K562 (cell line): ENCODE results near the gene LMBR1L. TPM values are rescaled to one million over a fixed set of nuclear protein-coding genes. Genes with fewer than 3 reads are reported as not detected.

Experiments
- ATAC-seq: fragments of 200-7000 bp; cut with Tn5 transposase; 3 replicates; pipeline ENCODE4 v1.9.1; 2020; ENCODE audit warnings: moderate library complexity
- BruUV-seq: library from RNA; stranded (reverse); fragments of 400-500 nt; replicated peaks from 2 replicates; lab custom pipeline; 2021; lab: Mats Ljungman, UMichigan
- CTCF ChIA-PET: fragments of 300-600 bp; formaldehyde crosslinking; extraction: SDS; loops from one replicate; lab custom pipeline; 2021; ENCODE audit warnings: low intra/inter-chr PET ratio; lab: Yijun Ruan, JAX
- POLR2A ChIA-PET: fragments of 300-600, 350-650 bp; sonication (Branson Sonifier 250); formaldehyde crosslinking; extraction: SDS; loops from one replicate; lab custom pipeline; 2021; ENCODE audit warnings: antibody characterized with exemption, inconsistent platforms; lab: Yijun Ruan, JAX
- DNase-seq, 4 experiments: peaks; one replicate each; pipeline versions ENCODE4 v3.0.0 to v3.0.0-alpha.2; 2011 to 2018; ENCODE audit warnings: low spot score in 3 of 4, mixed read lengths in 3 of 4; ENCODE audit errors: extremely low read depth in 1 of 4
- FAIRE-seq: peaks from 2 replicates; lab custom pipeline; 2011; peaks lifted over from hg19 to GRCh38; lab: Jason Lieb, UNC
- H2AFZ ChIP-seq: 2 replicates; pipeline ENCODE4 v1.6.0; 2011; ENCODE audit warnings: low read depth, low read length, control low read depth, inconsistent platforms
- H3K27ac ChIP-seq: fragments of 200-600 bp; 3 replicates; pipeline ENCODE4 v1.8.0; 2011; ENCODE audit warnings: low read depth, mild to moderate bottlenecking, control low read depth, inconsistent platforms, low read length, moderate library complexity, mixed read lengths; ENCODE audit errors: extremely low read depth
- H3K27me3 ChIP-seq, 2 experiments: fragments of 300-600 bp in 1 of 2; 2 replicates in 1 of 2; 3 replicates in 1 of 2; pipeline versions ENCODE4 v1.6.0 to v1.8.0; 2011; ENCODE audit warnings: inconsistent platforms in 2 of 2, low read length in 2 of 2, mild to moderate bottlenecking in 1 of 2, mixed read lengths in 1 of 2, moderate library complexity in 1 of 2; ENCODE audit not compliant: control insufficient read depth in 2 of 2, insufficient read depth in 2 of 2
- H3K36me3 ChIP-seq: fragments of 300-600 bp; 3 replicates; pipeline ENCODE4 v1.8.0; 2011; ENCODE audit warnings: mild to moderate bottlenecking, low read length, inconsistent platforms; ENCODE audit not compliant: control insufficient read depth, insufficient read depth
- H3K4me1 ChIP-seq, 2 experiments: fragments of 200-600 bp in 1 of 2; replicated peaks in 1 of 2; 2 replicates in 1 of 2; 3 replicates in 1 of 2; pipeline versions ENCODE4 v1.5.1 to v1.8.0; 2011; ENCODE audit warnings: inconsistent platforms in 2 of 2, low read length in 2 of 2, mild to moderate bottlenecking in 1 of 2, mixed read lengths in 1 of 2, moderate library complexity in 1 of 2; ENCODE audit not compliant: control insufficient read depth in 2 of 2, insufficient read depth in 2 of 2
- H3K4me2 ChIP-seq: 2 replicates; pipeline ENCODE4 v1.6.1; 2011; ENCODE audit warnings: low read length, control low read depth, inconsistent platforms, mixed read lengths; ENCODE audit not compliant: insufficient read depth
- H3K4me3 ChIP-seq: fragments of 200-600 bp; sonication (generic), shearing (Covaris generic); 2 replicates; pipeline ENCODE4 v1.5.1; 2016; ENCODE audit warnings: control low read depth, inconsistent platforms
- H3K79me2 ChIP-seq: fragments of 200-600 bp; 3 replicates; pipeline ENCODE4 v1.8.0; 2011; ENCODE audit warnings: low read length, inconsistent platforms; ENCODE audit not compliant: control insufficient read depth, insufficient read depth
- H3K9ac ChIP-seq, 2 experiments: 2 replicates each; pipeline versions ENCODE4 v1.6.0 to v1.6.1; 2011; ENCODE audit warnings: low read depth in 2 of 2, low read length in 2 of 2, control low read depth in 1 of 2, inconsistent platforms in 1 of 2, mild to moderate bottlenecking in 1 of 2, mixed read lengths in 1 of 2; ENCODE audit not compliant: insufficient read depth in 1 of 2
- H3K9me1 ChIP-seq: one replicate; pipeline ENCODE4 v1.6.0; 2011; ENCODE audit warnings: inconsistent platforms, mild to moderate bottlenecking, low read length, moderate library complexity; ENCODE audit not compliant: control insufficient read depth, insufficient read depth
- H3K9me3 ChIP-seq: replicated peaks from 2 replicates; pipeline ENCODE4 v1.5.1; 2011; ENCODE audit warnings: low read depth, low read length, inconsistent platforms; ENCODE audit not compliant: control insufficient read depth, insufficient read depth
- H4K20me1 ChIP-seq: replicated peaks from 2 replicates; pipeline ENCODE4 v1.6.1; 2011; ENCODE audit warnings: low read length, inconsistent platforms, mixed read lengths; ENCODE audit not compliant: control insufficient read depth, insufficient read depth
- ARID1B ChIP-seq: fragments of 450-650 bp; IDR thresholded peaks from 2 replicates; pipeline ENCODE4 v1.6.1; 2016; ENCODE audit warnings: antibody characterized with exemption, mild to moderate bottlenecking, inconsistent platforms
- ATF1 ChIP-seq, 2 experiments: fragments of 450-650 bp in 1 of 2; IDR thresholded peaks; 2 replicates each; pipeline ENCODE4 v1.6.1; 2016; ENCODE audit warnings: missing compliant biosample characterization in 1 of 2, missing genetic modification characterization in 1 of 2
- CBX5 ChIP-seq: IDR thresholded peaks from 2 replicates; pipeline ENCODE4 v1.6.1; 2014; ENCODE audit warnings: low read depth, borderline replicate concordance
- E2F3 ChIP-seq: fragments of 250-450 bp; sonication (Bioruptor Pico); IDR thresholded peaks from 2 replicates; pipeline ENCODE4 v1.4.0; 2020; ENCODE audit warnings: mild to moderate bottlenecking
- EP300 ChIP-seq: IDR thresholded peaks from 2 replicates; pipeline ENCODE4 v1.6.1; 2012; ENCODE audit warnings: low read length, improper control_type of control experiment
- ETS2 ChIP-seq: IDR thresholded peaks from 2 replicates; pipeline ENCODE4 v1.6.1; 2016; ENCODE audit warnings: borderline replicate concordance, missing genetic modification characterization, mild to moderate bottlenecking, moderate library complexity, missing compliant biosample characterization; ENCODE audit not compliant: poor library complexity, severe bottlenecking
- FOXP4 ChIP-seq: sonication (generic); formaldehyde crosslinking; IDR thresholded peaks from 2 replicates; pipeline ENCODE4 v1.8.0; 2022; ENCODE audit warnings: mild to moderate bottlenecking, missing genetic modification reagents, borderline replicate concordance
- HCFC1 ChIP-seq: IDR thresholded peaks from 2 replicates; pipeline ENCODE4 v1.6.1; 2012; ENCODE audit warnings: low read depth, low read length, improper control_type of control experiment
- HMGN3 ChIP-seq: IDR thresholded peaks from 2 replicates; pipeline ENCODE4 v1.6.1; 2011; ENCODE audit warnings: borderline replicate concordance, low read depth, mild to moderate bottlenecking, mixed read lengths, low read length; ENCODE audit not compliant: insufficient read length; ENCODE audit errors: extremely low read depth
- HOXB6 ChIP-seq: fragments of 250-450 bp; sonication (Bioruptor Pico); IDR thresholded peaks from 2 replicates; pipeline ENCODE4 v1.5.1; 2022; ENCODE audit warnings: mild to moderate bottlenecking, borderline replicate concordance
- MTA1 ChIP-seq: fragments of 450-650 bp; IDR thresholded peaks from 2 replicates; pipeline ENCODE4 v1.6.1; 2017; ENCODE audit warnings: borderline replicate concordance
- MYBL2 ChIP-seq, 2 experiments: fragments of 450-650 bp in 1 of 2; sonication (generic) in 1 of 2; formaldehyde crosslinking in 1 of 2; IDR thresholded peaks; 2 replicates each; pipeline versions ENCODE4 v1.6.1 to v1.8.1; 2017 to 2022; ENCODE audit warnings: borderline replicate concordance in 1 of 2, inconsistent platforms in 1 of 2, low read depth in 1 of 2, mild to moderate bottlenecking in 1 of 2, missing genetic modification reagents in 1 of 2, moderate library complexity in 1 of 2
- POLR2A ChIP-seq: fragments of 450-650 bp; conservative IDR thresholded peaks from 2 replicates; pipeline ENCODE4 v1.6.1; 2016
- PTTG1 ChIP-seq: fragments of 450-650 bp; IDR thresholded peaks from 2 replicates; pipeline ENCODE4 v1.6.1; 2016; ENCODE audit warnings: low read depth, mild to moderate bottlenecking, missing genetic modification characterization, missing compliant biosample characterization
- RBM39 ChIP-seq: fragments of 200-400 bp; formaldehyde crosslinking; optimal IDR thresholded peaks from 2 replicates; pipeline ENCODE3; 2018; ENCODE audit warnings: low read depth, low read length
- RNF2 ChIP-seq: sonication (generic); IDR thresholded peaks from 2 replicates; pipeline ENCODE4 v1.6.1; 2016
- SMARCA5 ChIP-seq: fragments of 450-650 bp; IDR thresholded peaks from 2 replicates; pipeline ENCODE4 v1.6.1; 2016
- TAF1 ChIP-seq: IDR thresholded peaks from 2 replicates; pipeline ENCODE4 v1.6.1; 2011; ENCODE audit warnings: mild to moderate bottlenecking, low read length, moderate library complexity; ENCODE audit not compliant: insufficient read depth, control insufficient read depth, severe bottlenecking; ENCODE audit errors: extremely low read depth
- TAF7 ChIP-seq: fragments of 450-650 bp; IDR thresholded peaks from 2 replicates; pipeline ENCODE4 v1.6.1; 2016; ENCODE audit warnings: missing genetic modification characterization, missing compliant biosample characterization
- ZC3H11A ChIP-seq: IDR thresholded peaks from 2 replicates; pipeline ENCODE4 v1.6.1; 2012; ENCODE audit warnings: low read depth, low read length, improper control_type of control experiment
- ZNF24 ChIP-seq: fragments of 450-650 bp; IDR thresholded peaks from 2 replicates; pipeline ENCODE4 v1.6.1; 2016
- WGBS: fragments of 100-300 bp; shearing (Covaris generic); methylation state at CpG from one replicate; pipeline ENCODE4 v1.1.6; 2016; ENCODE audit warnings: low coverage, mixed read lengths; ENCODE audit not compliant: insufficient coverage; ENCODE audit errors: missing lambda C conversion rate; 5-methylcytosine and 5-hydroxymethylcytosine counted together
- in situ Hi-C: fragments of 300-500 bp; cut with MboI; formaldehyde crosslinking; loops from 4 replicates; pipeline ENCODE4 v1.15.0; 2018; ENCODE audit warnings: inconsistent platforms, mixed read lengths
- intact Hi-C: fragments of 100-400 bp; cut with micrococcal nuclease; formaldehyde crosslinking; loops from 2 replicates; pipeline ENCODE4 v1.14.2; 2022
- polyA plus RNA-seq, 8 experiments: library from polyadenylated mRNA; depleted of rRNA in 4 of 8; stranded (reverse) in 5 of 8; unstranded in 3 of 8; fragments of >200 nt; fragmentation: Nextera tagmentation in 2 of 8; fragmentation: Illumina TruSeq in 1 of 8; extraction: Ambion mirVana in 2 of 8; extraction: Trizol in 1 of 8; gene quantifications; 2 replicates each; pipeline versions ENCODE4 v1.2.1 to v1.2.3, GENCODE V29; 2011 to 2014; ENCODE audit warnings: inconsistent platforms in 1 of 8, missing spikeins in 1 of 8
- total RNA-seq, 7 experiments: library from RNA; depleted of rRNA in 6 of 7; stranded (reverse); fragments of >200 nt in 6 of 7; fragmentation: Illumina TruSeq in 2 of 7; extraction: Trizol in 2 of 7; gene quantifications; 2 replicates each; pipeline versions ENCODE4 v1.2.1 to v1.2.3, GENCODE V29; 2011 to 2021; ENCODE audit warnings: low replicate concordance in 1 of 7

The LMBR1L gene
- total and polyA plus RNA-seq, 9 of the 15 experiments (the other 6 are each of a cell fraction or from before 2014, with no cell fraction given): 2.5 to 57.0 (median 31.1) TPM

DNA sequence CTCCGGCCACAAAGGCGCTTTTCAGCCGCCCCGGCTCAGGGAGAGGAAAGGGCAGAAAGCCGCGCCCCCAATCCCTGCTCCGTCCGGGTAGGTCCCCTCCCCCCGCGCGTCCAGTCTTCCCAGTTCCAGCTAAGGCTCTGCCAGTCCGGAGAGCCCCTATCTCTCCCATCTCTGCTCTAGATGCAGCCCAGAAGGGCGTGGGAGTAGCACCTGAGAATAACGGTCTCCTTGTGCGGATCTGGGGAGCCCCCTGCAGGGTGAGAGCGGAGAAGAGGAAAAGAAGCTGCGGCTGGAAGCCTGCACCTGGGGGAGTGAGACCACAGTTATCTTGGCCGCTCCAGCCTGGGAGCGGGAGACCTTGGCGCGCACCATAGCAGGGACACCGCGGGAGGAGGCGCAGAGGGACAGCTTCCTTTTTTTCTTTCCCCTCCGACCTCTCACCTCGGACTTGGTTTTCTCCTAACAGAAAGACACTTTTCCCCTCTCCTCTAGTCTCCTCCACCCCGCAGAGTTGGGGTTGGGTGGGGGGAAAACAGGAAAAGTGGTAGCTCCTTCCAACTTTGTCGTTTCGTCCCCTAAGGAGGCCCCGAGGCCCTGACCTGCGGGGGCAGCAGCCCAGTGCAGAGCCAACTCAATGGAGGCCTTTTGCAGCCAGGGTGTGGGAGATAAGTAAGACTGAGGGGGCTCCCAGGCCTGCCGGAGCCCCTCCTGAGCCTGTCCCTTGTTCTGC is 18.4 kb downstream of the LMBR1L start:
- Histone ChIP-seq H3K79me2 (peaks cover 12% of the 10 kb centered on the region; the same call in 1 of the 3 replicates), H3K9me1 (peaks cover 2% of the 10 kb centered on the region), H3K4me2 (peak overlapping the region; percentile 81), H3K9ac (peak overlapping the region; percentile 65 to 85), H3K9me3 (no peaks in the 10 kb centered on the region), H3K4me3 (peak overlapping the region; percentile 26), H3K4me1 (peaks cover 73 to 74% of the 10 kb centered on the region in 2 experiments), H4K20me1 (no peaks in the 10 kb centered on the region), H3K27ac (peak overlapping the region; percentile 91), H3K36me3 (peaks cover 9% of the 10 kb centered on the region; the same call in 1 of the 3 replicates), H2AFZ (peak overlapping the region; percentile 92), H3K27me3 (no peaks in the 10 kb centered on the region)
- CTCF ChIA-PET: interaction anchor here (0.7 to 1.8 kb wide), 5 partner anchors 28 to 141 kb away, joined by 3 to 15 read pairs (median 4); no protein-coding TSS in a partner anchor
- intact Hi-C loops: loop anchor here (1.0 kb wide), 1 partner anchor 93 kb away; the partner anchor contains the start of gene DDN
- WGBS: 0% methylated on average over 32 of the region's 32 CpGs
- peak; percentile 93 to 98 (median 93) for DNase-seq
- POLR2A ChIA-PET: interaction anchor here (0.5 to 6.6 kb wide), 22 partner anchors 8 to 230 kb away, joined by 3 to 103 read pairs (median 4); partner anchors contain the start of genes LMBR1L, PRKAG1, RHEBL1 and RND1
- no TSS peak for BruUV-seq
- ATAC-seq: peak; percentile 73
- in situ Hi-C loops: no loop called here
- FAIRE-seq: peak; percentile 95
- peak; percentile 61 for TF ChIP-seq HCFC1
- TF ChIP-seq TAF7: no peak
- peak; percentile 66 for TF ChIP-seq MYBL2 (IDR thresholded peaks at IDR 0.05; ENCODE audit: low read depth)
- TF ChIP-seq MYBL2 (CRISPR knock-in tag; IDR thresholded peaks at IDR 0.05; ENCODE audit: borderline replicate concordance): no peak
- peak; percentile 46; the same call in 1 of the 2 replicates for TF ChIP-seq POLR2A
- no peak for TF ChIP-seq ATF1 (CRISPR knock-in tag; IDR thresholded peaks at IDR 0.05)
- peak; percentile 64 for TF ChIP-seq ATF1 (tag; IDR thresholded peaks at IDR 0.05)
- 0 out of 2 replicates have a peak, but pooled peaks have one; percentile 51 for TF ChIP-seq ZC3H11A
- peak; percentile 98 for TF ChIP-seq HMGN3
- TF ChIP-seq ARID1B: peak; percentile 96
- TF ChIP-seq ETS2 (tag): no peak
- TF ChIP-seq SMARCA5: no peak
- TF ChIP-seq PTTG1 (tag): no peak
- TF ChIP-seq HOXB6 (CRISPR knock-in tag): no peak
- TF ChIP-seq EP300: peak; percentile 97
- 0 out of 2 replicates have a peak, but pooled peaks have one; percentile 64 for TF ChIP-seq E2F3 (CRISPR knock-in tag)
- peak; percentile 69; the same call in 1 of the 2 replicates for TF ChIP-seq FOXP4 (CRISPR knock-in tag)
- peak; percentile 88 for TF ChIP-seq MTA1
- TF ChIP-seq RBM39: no peak
- peak; percentile 61; the same call in 1 of the 2 replicates for TF ChIP-seq ZNF24
- peak; percentile 61 for TF ChIP-seq TAF1
- no peak for TF ChIP-seq CBX5
- TF ChIP-seq RNF2: peak; percentile 97
